LNCAP (cell line): ENCODE data around the gene ICE2.
A peak's percentile ranks its signal among the peaks of the same experiment; 100 is the strongest.

Experiments
- CTCF ChIP-seq: fragments of 450-650 bp; IDR thresholded peaks from 2 replicates; pipeline ENCODE4 v1.5.1; 2017; ENCODE audit warnings: mild to moderate bottlenecking

ICE2 gene

GRCh38 chr15:60478566-60479360 lies at the start of gene ICE2:
TSS of gene ICE2 (minus strand) at chr15:60479142. CDS start at chr15:60477977, 1,165 bp downstream.
- TF ChIP-seq CTCF: no peak

DNA sequence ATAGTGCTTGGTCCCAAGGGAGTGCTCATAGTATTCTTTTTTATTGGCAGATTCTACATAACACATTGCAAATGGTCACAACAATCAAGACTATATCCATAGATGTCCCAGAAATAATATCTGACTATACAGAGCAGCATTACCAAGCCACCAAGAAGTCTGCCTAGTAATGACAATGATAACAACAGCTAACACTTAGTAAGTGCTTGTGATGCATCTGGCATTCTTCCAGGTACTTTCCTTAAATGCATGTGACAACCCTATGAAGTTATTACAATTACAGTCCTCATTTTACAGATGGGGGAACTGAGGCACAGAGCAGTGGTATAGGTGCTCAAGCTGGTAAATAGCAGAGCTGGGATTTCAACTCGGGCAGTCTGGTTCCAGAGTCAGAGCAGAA lies 49.6 kb upstream of the ICE2 start:
- no peak for TF ChIP-seq CTCF

- TF ChIP-seq CTCF: no peak
These were observed 48.5 kb upstream of the ICE2 start for GRCh38 chr15:60527456-60527855.

- no peak for TF ChIP-seq CTCF
These were observed 47.2 kb upstream of the ICE2 start for GRCh38 chr15:60526127-60526616.

DNA sequence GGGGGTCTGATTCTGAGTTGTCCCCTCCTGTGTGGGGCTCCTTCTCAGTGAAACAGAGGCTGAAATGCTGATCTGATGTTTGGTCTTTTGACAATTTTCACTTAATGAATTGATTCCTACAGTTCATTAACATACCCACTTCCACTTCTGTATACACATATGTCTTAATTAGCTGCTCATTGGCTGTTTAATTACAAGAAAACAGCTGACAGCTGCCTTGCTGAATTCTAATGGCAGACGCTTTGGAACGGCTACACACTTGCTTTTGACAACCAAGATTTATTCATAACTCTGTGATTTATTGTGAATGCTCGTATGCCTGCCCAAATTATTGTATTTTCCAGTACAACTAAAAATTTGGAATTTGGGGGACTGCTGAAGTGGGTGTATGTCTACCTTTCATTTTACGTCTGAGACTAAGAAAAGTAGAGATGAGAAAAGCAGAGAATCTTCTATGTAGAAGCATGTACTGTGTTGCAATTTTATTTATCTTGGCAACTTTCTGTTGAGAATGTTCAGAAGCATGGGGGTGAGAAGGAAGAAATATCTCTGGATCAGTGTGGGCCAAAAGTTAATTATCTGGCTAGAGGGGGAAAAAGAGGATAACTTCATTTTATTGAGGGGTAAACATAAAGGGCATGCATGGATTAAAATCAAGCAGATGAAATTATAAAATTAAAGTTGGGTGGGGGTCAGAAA lies 46.5 kb upstream of the ICE2 start:
- TF ChIP-seq CTCF: no peak

GRCh38 chr15:60523056-60523455 lies 44.1 kb upstream of the ICE2 start:
- TF ChIP-seq CTCF: no peak

GRCh38 chr15:60520825-60521368 lies 42.0 kb upstream of the ICE2 start:
- TF ChIP-seq CTCF: peak; percentile 95
